Trophoblast cell (in vitro differentiated cells and primary cell): Measurements from ENCODE around the gene RFC2.

Experiments
- DNase-seq, 2 donors: peaks; one replicate each; pipeline ENCODE4 v3.0.0-alpha.2; 2016
- H2AFZ ChIP-seq: 2 replicates; pipeline ENCODE4 v1.6.1; 2013; ENCODE audit warnings: low read length, moderate library complexity, mild to moderate bottlenecking; ENCODE audit not compliant: insufficient read depth, poor library complexity
- H2AK5ac ChIP-seq: 2 replicates; pipeline ENCODE4 v1.6.1; 2013; ENCODE audit warnings: mild to moderate bottlenecking, low read length
- H2BK120ac ChIP-seq: 2 replicates; pipeline ENCODE4 v1.6.1; 2013; ENCODE audit warnings: low read length, mild to moderate bottlenecking, moderate library complexity; ENCODE audit not compliant: insufficient read depth, poor library complexity
- H2BK12ac ChIP-seq: 2 replicates; pipeline ENCODE4 v1.6.1; 2013; ENCODE audit warnings: mild to moderate bottlenecking, low read length, moderate library complexity
- H2BK5ac ChIP-seq: 2 replicates; pipeline ENCODE4 v1.6.1; 2013; ENCODE audit warnings: low read length, low read depth, moderate library complexity, mild to moderate bottlenecking; ENCODE audit not compliant: poor library complexity
- H3K14ac ChIP-seq: 2 replicates; pipeline ENCODE4 v1.6.1; 2013; ENCODE audit warnings: mild to moderate bottlenecking, low read length
- H3K18ac ChIP-seq: 2 replicates; pipeline ENCODE4 v1.6.1; 2013; ENCODE audit warnings: mild to moderate bottlenecking, low read length
- H3K23ac ChIP-seq: 2 replicates; pipeline ENCODE4 v1.6.1; 2013; ENCODE audit warnings: low read length
- H3K27ac ChIP-seq: 2 replicates; pipeline ENCODE4 v1.5.1; 2013; ENCODE audit warnings: low read depth, mild to moderate bottlenecking, inconsistent platforms, low read length, moderate library complexity
- H3K27me3 ChIP-seq: 2 replicates; pipeline ENCODE4 v1.6.1; 2013; ENCODE audit warnings: inconsistent platforms, mild to moderate bottlenecking, low read length, moderate library complexity; ENCODE audit not compliant: insufficient read depth
- H3K36me3 ChIP-seq, 2 experiments: 1 replicate in 1 of 2; 2 replicates in 1 of 2; pipeline ENCODE4 v1.6.1; 2013; ENCODE audit warnings: low read length in 2 of 2, mild to moderate bottlenecking in 2 of 2, moderate library complexity in 1 of 2; ENCODE audit not compliant: insufficient read depth in 2 of 2, control insufficient read depth in 1 of 2
- H3K4ac ChIP-seq: 2 replicates; pipeline ENCODE4 v1.6.1; 2013; ENCODE audit warnings: low read depth, mild to moderate bottlenecking, low read length, moderate library complexity
- H3K4me1 ChIP-seq, 2 experiments: 1 replicate in 1 of 2; 2 replicates in 1 of 2; pipeline ENCODE4 v1.6.1; 2013; ENCODE audit warnings: low read length in 2 of 2, mild to moderate bottlenecking in 2 of 2, moderate library complexity in 1 of 2; ENCODE audit not compliant: insufficient read depth in 2 of 2, control insufficient read depth in 1 of 2
- H3K4me2 ChIP-seq: 2 replicates; pipeline ENCODE4 v1.6.1; 2013; ENCODE audit warnings: inconsistent platforms, mild to moderate bottlenecking, low read length, moderate library complexity
- H3K4me3 ChIP-seq: 2 replicates; pipeline ENCODE4 v1.5.1; 2013; ENCODE audit warnings: mild to moderate bottlenecking, low read depth, low read length, inconsistent platforms
- H3K79me1 ChIP-seq: one replicate; pipeline ENCODE4 v1.6.1; 2013; ENCODE audit warnings: low read length
- H3K79me2 ChIP-seq: 2 replicates; pipeline ENCODE4 v1.6.1; 2013; ENCODE audit warnings: low read length, mild to moderate bottlenecking; ENCODE audit not compliant: control insufficient read depth, insufficient read depth, poor library complexity
- H3K9ac ChIP-seq: 2 replicates; pipeline ENCODE4 v1.6.1; 2013; ENCODE audit warnings: mild to moderate bottlenecking, low read length
- H3K9me3 ChIP-seq: 2 replicates; pipeline ENCODE4 v1.6.1; 2013; ENCODE audit warnings: low read depth, mild to moderate bottlenecking, control low read depth, inconsistent platforms, low read length; ENCODE audit not compliant: insufficient read depth
- H4K12ac ChIP-seq: 2 replicates; pipeline ENCODE4 v1.6.1; 2013; ENCODE audit warnings: low read depth, mild to moderate bottlenecking, low read length, moderate library complexity
- H4K8ac ChIP-seq: 2 replicates; pipeline ENCODE4 v1.6.1; 2013; ENCODE audit warnings: low read depth, mild to moderate bottlenecking, low read length, moderate library complexity
- H4K91ac ChIP-seq: one replicate; pipeline ENCODE4 v1.6.1; 2013; ENCODE audit warnings: low read depth, mild to moderate bottlenecking, low read length, moderate library complexity
- WGBS: extraction: QIAGEN DNeasy Blood & Tissue Kit; methylation state at CpG from one replicate; pipeline ENCODE4 v1.1.7; 2013; ENCODE audit warnings: missing lambda C conversion rate; ENCODE audit not compliant: insufficient read length, insufficient coverage; ENCODE audit errors: extremely low coverage; 5-methylcytosine and 5-hydroxymethylcytosine counted together

RFC2 gene

DNA sequence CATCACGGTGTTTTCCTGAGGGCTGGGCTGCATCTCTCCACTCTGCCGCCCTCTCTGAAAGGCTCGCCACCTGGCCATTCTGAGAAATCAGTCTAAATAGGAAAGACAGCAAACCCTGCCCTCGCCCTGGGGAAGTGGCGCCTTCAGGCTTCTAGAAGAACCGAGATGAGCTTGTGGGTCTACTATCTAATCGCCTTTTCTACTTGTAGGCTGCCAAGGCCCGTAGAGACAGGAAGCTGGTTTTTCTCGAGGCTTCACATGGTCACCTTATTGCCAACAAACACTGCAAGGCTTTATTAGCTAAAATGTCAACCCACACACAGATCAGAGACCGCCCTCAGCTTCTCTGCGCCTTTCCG lies 23.0 kb downstream of the RFC2 start:
- no peak overlapping the region for H3K18ac ChIP-seq
- H3K79me1 ChIP-seq = no peaks in the 10 kb centered on the region
- peaks cover 41 to 50% of the 10 kb centered on the region in 2 experiments for H3K36me3 ChIP-seq
- H2AK5ac ChIP-seq = no peak overlapping the region
- H3K4me2 ChIP-seq = no peak overlapping the region
- H4K12ac ChIP-seq = no peak overlapping the region
- H3K23ac ChIP-seq = no peak overlapping the region
- H4K91ac ChIP-seq = no peak overlapping the region
- H3K27ac ChIP-seq = no peak overlapping the region
- H2AFZ ChIP-seq = no peak overlapping the region
- no peak for DNase-seq
- no peaks in the 10 kb centered on the region for H3K79me2 ChIP-seq
- no peak overlapping the region for H4K8ac ChIP-seq
- H2BK12ac ChIP-seq = no peak overlapping the region
- no peak overlapping the region for H3K9ac ChIP-seq
- no peaks in the 10 kb centered on the region for H3K4me1 ChIP-seq
- no peak overlapping the region for H3K14ac ChIP-seq
- H3K4ac ChIP-seq = no peak overlapping the region
- no peaks in the 10 kb centered on the region for H3K9me3 ChIP-seq
- H2BK5ac ChIP-seq = no peak overlapping the region
- no CpG with 5 or more reads among the region's 12 CpGs for WGBS
- H3K4me3 ChIP-seq = no peak overlapping the region
- H2BK120ac ChIP-seq = no peak overlapping the region
- H3K27me3 ChIP-seq = no peaks in the 10 kb centered on the region

DNA sequence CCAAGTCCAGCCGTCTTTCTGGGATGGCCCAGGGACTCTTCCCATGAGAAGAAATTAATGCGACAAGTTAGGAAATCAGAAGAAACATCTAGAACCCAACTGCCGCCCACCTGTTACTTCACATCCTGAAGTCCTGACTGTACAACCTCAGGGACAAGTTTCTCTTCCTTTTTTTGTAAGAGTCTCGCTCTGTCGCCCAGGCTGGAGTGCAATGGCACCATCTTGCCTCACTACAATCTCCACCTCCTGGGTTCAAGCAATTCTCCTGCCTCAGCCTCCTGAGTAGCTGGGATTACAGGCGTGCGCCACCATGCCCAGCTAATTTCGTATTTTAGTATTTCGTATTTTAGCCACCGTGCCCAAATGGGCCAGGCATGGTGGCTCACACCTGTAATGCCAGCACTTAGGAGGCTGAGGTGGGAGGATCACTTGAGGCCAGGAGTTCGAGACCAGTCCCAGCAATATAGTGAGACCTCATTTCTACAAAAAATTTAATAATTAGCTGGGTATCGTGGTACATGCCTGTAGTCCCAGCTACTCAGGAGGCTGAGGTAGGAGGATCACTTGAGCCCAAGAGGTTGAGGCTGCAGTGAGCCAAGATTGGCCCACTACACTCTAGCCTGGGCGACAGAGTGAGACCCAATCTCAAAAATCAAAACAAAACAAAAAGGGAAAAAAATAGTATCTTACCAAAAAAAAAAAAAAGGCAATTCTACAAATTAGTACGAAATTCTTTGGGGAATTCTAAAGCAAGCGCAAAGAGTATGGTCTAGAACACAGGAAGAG lies 23.6 kb downstream of the RFC2 start:
- WGBS = no CpG with 5 or more reads among the region's 15 CpGs
- H2AFZ ChIP-seq = no peak overlapping the region
- no peak overlapping the region for H3K14ac ChIP-seq
- no peaks in the 10 kb centered on the region for H3K9me3 ChIP-seq
- no peak overlapping the region for H2BK12ac ChIP-seq
- no peak for DNase-seq
- H3K27me3 ChIP-seq = no peaks in the 10 kb centered on the region
- H3K9ac ChIP-seq = no peak overlapping the region
- H3K4me3 ChIP-seq = no peak overlapping the region
- H4K91ac ChIP-seq = no peak overlapping the region
- no peak overlapping the region for H3K27ac ChIP-seq
- no peak overlapping the region for H3K18ac ChIP-seq
- H3K4ac ChIP-seq = no peak overlapping the region
- H3K79me2 ChIP-seq = no peaks in the 10 kb centered on the region
- peaks cover 43 to 46% of the 10 kb centered on the region in 2 experiments for H3K36me3 ChIP-seq
- no peaks in the 10 kb centered on the region for H3K79me1 ChIP-seq
- H3K4me2 ChIP-seq = no peak overlapping the region
- H3K23ac ChIP-seq = no peak overlapping the region
- no peak overlapping the region for H2AK5ac ChIP-seq
- H4K12ac ChIP-seq = no peak overlapping the region
- H4K8ac ChIP-seq = no peak overlapping the region
- H3K4me1 ChIP-seq = no peaks in the 10 kb centered on the region
- no peak overlapping the region for H2BK120ac ChIP-seq
- H2BK5ac ChIP-seq = no peak overlapping the region

DNA sequence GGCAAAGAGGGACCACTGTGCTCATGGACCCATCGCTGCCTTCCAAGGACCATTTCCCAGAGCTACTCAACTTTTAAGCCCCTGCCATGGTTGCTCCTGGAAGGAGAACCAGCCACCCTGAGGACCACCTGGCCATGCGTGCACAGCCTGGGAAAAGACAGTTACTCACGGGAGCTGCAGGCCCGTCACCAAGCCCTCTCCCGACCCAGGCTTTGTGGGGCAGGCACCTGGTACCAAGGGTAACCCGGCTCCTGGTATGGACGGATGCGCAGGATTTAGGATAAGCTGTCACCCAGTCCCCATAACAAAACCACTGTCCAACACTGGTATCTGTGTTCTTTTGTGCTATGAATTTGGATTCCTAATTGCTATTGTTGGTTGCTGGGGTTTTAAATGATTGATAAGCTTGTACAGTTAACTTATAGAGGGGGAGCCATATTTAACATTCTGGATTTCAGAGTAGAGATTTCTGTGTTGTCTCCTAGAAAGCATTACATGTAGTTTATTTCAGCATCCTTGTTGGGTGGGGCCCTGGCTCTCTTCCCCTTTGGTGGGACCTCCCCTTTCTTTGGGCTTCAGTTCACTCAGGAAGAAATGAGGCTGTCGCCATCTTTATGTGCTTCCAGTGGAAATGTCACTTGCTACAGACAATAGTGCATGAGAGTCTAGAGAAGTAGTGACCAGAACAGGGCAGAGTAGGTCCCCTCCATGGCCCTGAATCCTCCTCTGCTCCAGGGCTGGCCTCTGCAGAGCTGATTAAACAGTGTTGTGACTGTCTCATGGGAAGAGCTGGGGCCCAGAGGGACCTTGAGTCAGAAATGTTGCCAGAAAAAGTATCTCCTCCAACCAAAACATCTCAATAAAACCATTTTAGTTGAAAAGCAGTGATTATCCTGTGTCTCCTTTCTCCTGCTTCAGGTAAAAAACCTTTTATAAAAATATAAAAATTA lies 25.0 kb downstream of the RFC2 start:
- Histone ChIP-seq H3K9me3 (no peaks in the 10 kb centered on the region), H3K4me2 (no peak overlapping the region), H2BK120ac (no peak overlapping the region), H3K79me2 (no peaks in the 10 kb centered on the region), H3K4ac (no peak overlapping the region), H3K27ac (no peak overlapping the region), H3K18ac (no peak overlapping the region), H3K9ac (no peak overlapping the region), H3K23ac (no peak overlapping the region), H3K27me3 (no peaks in the 10 kb centered on the region), H3K36me3 (peaks cover 39 to 44% of the 10 kb centered on the region in 2 experiments), H3K14ac (no peak overlapping the region), H3K4me3 (no peak overlapping the region), H3K4me1 (no peaks in the 10 kb centered on the region), H4K8ac (no peak overlapping the region), H4K91ac (no peak overlapping the region), H3K79me1 (no peaks in the 10 kb centered on the region), H2AFZ (no peak overlapping the region), H2AK5ac (no peak overlapping the region), H4K12ac (no peak overlapping the region), H2BK5ac (no peak overlapping the region), H2BK12ac (no peak overlapping the region)
- WGBS = no CpG with 5 or more reads among the region's 9 CpGs
- DNase-seq = no peak

DNA sequence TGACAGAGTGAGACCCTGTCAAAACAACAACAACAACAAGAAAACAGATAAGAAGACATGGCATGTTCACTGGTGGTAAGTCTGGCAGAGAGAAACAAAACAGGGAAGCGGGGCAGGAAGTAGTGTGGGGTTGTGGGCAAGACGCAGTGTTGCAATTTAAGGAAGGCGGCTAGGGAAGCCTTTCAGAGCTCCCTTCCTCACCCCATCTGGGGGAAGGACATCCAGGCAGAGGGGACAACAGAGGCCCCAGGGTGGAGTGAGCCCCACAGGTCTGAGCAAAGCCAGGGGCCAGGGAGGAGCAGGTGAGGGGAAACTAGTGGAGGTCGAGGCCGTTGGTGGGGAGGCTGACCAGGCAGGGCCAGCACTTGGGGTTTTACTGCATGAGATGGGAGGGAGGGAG lies 27.6 kb downstream of the RFC2 start:
- Histone ChIP-seq H3K9me3 (no peaks in the 10 kb centered on the region), H3K4me1 (no peaks in the 10 kb centered on the region), H3K9ac (no peak overlapping the region), H3K14ac (no peak overlapping the region), H3K27me3 (no peaks in the 10 kb centered on the region), H3K4me3 (no peak overlapping the region), H2BK120ac (no peak overlapping the region), H2BK5ac (no peak overlapping the region), H3K4ac (no peak overlapping the region), H3K79me1 (no peaks in the 10 kb centered on the region), H3K27ac (no peak overlapping the region), H3K36me3 (peaks cover 28 to 33% of the 10 kb centered on the region in 2 experiments), H3K23ac (no peak overlapping the region), H2AFZ (no peak overlapping the region), H4K91ac (no peak overlapping the region), H3K79me2 (no peaks in the 10 kb centered on the region), H2AK5ac (no peak overlapping the region), H4K8ac (no peak overlapping the region), H3K4me2 (no peak overlapping the region), H2BK12ac (no peak overlapping the region), H4K12ac (no peak overlapping the region), H3K18ac (no peak overlapping the region)
- no CpG with 5 or more reads among the region's 5 CpGs for WGBS
- DNase-seq = no peak
